Globus pallidus (tissue), 1 donor: ENCODE data around the gene ING5.

Experiments used
- DNase-seq: peaks from one replicate; pipeline ENCODE4 v3.0.0-alpha.2; 2015; ENCODE audit warnings: low spot score

ING5 gene

GRCh38 chr2:241760301-241760771 is 58.5 kb downstream of the ING5 start:
- DNase-seq = no peak

DNA sequence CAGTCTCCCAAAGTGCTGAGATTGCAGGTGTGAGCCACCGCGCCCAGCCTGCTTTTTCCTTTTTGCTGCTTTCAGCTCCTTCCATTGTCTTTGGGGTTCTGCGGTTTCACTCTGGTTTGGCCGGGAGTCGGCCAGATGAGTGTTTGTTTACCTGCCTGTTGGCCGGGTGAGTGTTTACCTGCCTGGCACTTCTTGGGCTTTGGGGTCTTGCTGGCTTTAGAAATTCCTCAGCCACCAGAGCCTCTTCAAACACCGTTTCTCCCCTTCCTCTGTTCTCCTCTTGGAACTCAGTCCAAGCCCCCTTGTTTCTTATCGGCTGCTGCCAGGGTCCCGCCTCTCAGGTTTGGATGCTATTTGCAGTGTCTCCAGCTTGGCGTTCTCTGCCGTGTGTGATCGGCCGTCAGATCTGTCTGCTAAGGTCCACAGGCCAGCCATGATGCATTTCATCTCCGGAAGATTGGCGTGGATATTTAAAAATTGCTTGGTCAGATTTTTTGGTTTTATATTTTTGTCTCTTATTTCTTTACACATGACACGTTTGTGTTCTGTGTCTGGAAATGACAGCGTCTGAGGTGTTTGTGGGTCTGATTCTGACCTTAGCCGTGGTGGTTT is 60.6 kb downstream of the ING5 start:
- DNase-seq = no peak

DNA sequence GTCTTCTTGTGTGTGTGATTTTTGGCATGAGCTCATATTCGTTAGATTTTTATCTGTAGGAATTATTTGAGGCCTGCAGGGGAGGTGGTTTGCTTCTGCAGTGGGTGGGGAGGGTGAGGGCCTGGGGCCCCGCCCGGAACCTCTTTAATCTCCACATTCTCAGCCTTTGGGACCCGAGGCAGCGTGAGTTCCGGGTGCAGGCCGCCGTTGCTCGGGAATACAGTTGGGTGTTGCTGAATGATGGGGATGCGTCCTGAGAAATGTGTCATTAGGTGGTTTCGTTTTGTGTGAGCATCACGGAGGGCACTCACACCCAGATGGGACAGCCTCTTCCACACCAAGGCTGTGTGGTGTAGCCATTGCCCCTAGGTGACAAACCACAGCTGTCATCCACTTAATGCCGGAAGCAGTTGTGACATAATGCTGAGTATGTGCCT is 61.1 kb downstream of the ING5 start:
- no peak for DNase-seq

DNA sequence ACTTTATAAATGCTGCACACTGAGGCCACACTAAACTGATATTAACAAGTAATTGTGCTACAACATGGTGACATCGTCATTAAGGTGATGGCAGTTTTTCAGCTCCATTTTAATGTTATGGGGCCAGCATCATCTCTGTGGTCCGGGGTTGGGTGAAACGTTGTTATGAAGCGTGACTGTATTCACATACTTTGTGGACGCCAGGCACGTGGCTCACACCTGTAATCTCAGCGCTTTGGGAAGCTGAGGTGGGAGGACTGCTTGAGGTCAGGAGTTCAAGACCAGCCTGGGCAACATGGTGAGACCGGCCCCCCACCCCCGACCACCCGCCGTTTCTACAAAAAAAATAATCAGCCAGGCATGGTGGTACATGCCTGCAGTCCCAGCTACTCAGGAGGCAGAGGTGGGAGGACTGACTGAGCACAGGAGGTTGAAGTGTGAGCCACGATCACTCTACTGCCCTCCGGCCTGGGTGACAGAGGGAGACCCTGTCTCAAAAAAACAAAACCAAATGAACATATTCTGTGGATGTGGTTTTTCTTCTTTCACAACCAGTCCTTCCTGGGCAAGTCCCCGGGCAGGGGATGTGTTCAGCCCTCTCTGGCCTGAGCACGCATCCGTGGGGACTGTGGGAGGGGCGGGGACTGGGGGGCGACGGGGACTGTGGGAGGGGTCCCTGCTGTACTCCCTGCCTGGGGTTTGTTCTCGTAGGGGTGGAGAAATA is 61.9 kb downstream of the ING5 start:
- no peak for DNase-seq

DNA sequence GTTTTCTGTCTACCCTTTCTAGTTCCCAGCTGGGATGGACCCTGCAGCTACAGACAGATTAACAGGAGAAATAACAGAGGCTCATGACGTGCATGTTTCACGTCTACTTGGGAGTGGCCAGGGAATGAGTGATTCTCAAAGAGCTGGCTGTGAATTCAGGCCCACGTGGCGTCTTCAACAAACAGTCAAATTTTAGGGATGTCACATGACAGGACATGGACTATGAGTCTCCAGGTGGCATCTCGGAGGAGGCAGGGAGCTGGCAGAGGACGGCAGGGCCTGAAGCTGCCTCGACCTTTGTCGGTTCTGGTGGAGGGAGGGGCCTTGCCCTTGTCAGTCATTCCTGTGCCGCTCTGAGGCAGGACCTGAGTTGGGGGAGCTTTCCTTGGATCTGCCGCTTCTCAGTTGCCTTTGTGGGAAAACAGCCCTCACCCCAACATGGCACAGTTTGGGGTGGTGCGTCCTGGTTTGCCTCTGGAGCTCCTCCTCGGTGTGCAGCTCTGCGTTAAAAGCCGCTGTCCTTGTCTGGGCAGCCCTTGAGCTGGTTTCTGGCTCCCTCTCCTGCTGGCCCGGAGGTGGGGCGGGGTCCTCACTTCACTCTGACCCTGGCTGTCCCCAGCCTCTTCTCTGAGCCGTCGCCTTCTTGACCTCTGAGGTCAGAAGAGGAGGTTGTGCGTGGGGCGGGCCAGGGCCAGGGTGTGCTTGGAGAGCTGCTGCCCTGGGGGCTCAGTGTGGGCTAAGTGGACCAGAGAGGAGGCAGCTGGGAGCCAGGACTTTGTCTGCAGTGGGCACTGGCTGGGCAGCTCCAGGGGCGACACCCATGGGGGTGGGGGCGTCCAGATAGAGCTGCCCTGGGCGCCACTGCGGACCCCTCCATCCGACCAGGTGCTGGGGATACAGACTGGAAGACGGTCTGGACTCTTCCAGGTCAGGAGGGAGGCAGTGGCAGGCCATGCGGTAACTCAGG is 62.7 kb downstream of the ING5 start:
- DNase-seq = no peak

GRCh38 chr2:241767464-241768250 is 65.8 kb downstream of the ING5 start:
- DNase-seq = no peak

GRCh38 chr2:241768251-241768711 is 66.4 kb downstream of the ING5 start:
- no peak for DNase-seq

GRCh38 chr2:241768850-241769249 is 67.0 kb downstream of the ING5 start:
- no peak for DNase-seq

- no peak for DNase-seq
Measured at GRCh38 chr2:241769819-241770184, 68.0 kb downstream of the ING5 start.

DNA sequence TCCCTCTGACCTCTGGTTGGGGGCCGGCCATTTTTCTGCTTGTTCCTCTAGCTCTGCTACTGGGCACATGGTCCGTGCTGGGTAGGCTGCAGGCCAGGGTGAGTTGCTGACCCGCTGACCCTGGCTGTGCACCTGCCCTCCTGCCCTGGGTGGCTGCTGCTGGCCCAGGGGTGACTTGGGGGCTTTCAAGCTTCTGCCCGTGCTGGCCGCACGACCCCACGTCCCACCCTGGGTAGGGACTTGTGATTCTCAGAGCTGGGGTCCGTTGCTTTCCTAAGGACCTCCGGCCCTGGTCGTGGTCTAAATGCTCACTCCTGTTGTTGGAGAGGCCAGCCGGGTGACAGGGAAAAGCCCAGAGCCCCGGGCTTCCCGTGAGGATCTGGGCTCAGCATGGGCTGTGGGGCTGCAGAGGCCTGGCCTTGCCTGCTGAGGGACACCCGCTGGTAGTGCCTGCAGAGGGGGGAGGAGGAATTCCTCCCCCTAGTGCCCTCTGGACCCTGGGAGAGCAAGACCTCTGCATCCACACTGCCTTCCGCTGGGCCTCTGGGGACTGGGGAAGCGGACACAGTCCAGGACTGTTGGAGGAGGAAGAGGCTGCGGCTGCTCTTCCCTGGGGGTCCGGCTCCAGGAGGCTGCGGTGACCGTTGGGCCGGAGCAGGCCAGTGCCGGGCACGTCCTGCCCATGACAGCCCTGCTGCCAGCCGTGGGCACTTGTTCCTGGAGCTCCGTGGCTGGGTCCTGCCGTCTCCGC is 68.5 kb downstream of the ING5 start:
- DNase-seq = no peak

DNA sequence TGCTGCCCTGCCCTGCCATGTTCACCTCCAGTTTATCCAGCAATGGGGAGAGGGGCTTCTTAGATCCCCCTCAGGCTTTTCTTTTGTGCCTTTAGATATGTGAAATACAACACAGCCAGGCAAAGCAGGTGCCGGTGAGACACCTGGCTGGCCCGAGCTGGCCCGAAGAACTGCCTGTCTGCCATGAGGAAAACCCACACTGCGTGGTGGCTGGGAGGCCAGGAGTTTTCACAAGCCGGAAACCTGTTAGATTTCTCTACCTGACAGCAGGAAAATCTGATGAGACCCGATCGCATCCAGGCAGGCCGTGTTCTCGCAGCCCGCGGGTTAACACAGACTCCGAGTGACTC is 69.1 kb downstream of the ING5 start:
- no peak for DNase-seq

GRCh38 chr2:241771286-241772062 is 69.6 kb downstream of the ING5 start:
- DNase-seq = no peak

GRCh38 chr2:241772063-241772499 is 70.2 kb downstream of the ING5 start:
- DNase-seq = no peak

DNA sequence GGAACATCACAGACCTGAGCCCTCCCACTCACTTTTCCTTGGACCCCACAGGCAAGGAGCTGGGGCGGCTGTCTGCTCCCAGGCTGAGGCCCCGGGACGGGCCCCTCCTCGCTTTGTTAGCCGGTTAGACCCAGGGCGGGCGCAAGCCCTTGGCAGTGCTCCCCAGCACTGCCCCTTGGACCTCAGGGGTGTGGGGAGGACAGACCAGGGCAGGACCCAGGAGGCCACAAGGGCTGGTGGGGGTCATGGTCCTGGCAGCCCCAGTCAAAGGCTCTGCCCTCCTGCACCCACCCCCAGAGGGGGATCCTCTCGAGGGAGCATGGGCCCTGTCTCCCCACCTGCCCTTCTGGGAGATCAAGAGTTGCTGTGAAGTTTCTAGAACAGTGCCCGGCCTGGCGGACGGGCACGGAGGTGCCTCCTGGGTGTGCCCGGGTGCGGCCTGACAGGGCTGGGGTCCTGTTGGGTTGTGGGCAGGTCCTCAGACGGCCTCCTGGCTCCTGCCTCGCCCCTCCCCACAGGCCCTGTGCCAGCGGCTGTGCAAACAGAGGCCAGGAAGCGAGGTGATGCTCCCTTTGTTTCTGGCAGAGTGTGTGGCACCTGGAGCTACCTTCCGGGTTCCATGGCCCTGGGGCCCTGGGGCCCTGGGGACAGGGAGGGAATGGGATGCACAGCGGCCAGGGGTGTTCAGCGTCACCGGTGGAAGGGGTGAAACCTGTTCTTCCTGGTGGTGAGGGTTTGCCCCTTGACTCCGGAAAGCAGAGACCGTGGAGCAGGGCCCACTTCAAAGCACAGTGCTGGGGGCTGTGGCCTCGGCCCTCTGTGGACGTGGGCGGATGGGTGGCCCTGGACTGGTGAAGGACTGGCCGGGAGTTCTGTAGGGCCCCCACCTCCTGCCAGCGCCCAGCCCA is 71.9 kb downstream of the ING5 start:
- DNase-seq = no peak

- DNase-seq = no peak
Measured at GRCh38 chr2:241774419-241775222, 72.8 kb downstream of the ING5 start.

- no peak for DNase-seq
Measured at GRCh38 chr2:241775223-241776177, 73.7 kb downstream of the ING5 start.
